T-helper 2 cell treated with Interferon-gamma antibody and Interleukin-4, amounts not matched to agents 5 μg/mL and 100 μg/mL, for 36 hours (primary cell): ENCODE results near the gene PTMS.
A peak's percentile ranks its signal among the peaks of the same experiment; 100 is the strongest.

Experiments
- DNase-seq: peaks from one replicate; pipeline ENCODE4 v3.0.0; 2021; ENCODE audit warnings: low spot score
- H3K27ac Mint-ChIP-seq: one replicate; pipeline ENCODE4 v1.8.0; 2021; ENCODE audit warnings: mild to moderate bottlenecking, mixed read lengths
- H3K27me3 Mint-ChIP-seq: one replicate; pipeline ENCODE4 v1.8.0; 2021; ENCODE audit warnings: low read depth, mixed read lengths
- H3K36me3 Mint-ChIP-seq: one replicate; pipeline ENCODE4 v1.8.0; 2021; ENCODE audit warnings: low read depth, mixed read lengths
- H3K4me1 Mint-ChIP-seq: one replicate; pipeline ENCODE4 v1.8.0; 2021; ENCODE audit warnings: low read depth, mixed read lengths
- H3K4me3 Mint-ChIP-seq: one replicate; pipeline ENCODE4 v1.8.0; 2022; ENCODE audit warnings: mild to moderate bottlenecking, moderate library complexity, mixed read lengths
- H3K9me3 Mint-ChIP-seq: one replicate; pipeline ENCODE4 v1.8.0; 2021; ENCODE audit warnings: mixed read lengths

The PTMS gene

GRCh38 chr12:6759741-6760140, 6.4 kb upstream of the PTMS start:
- Mint-ChIP-seq H3K27ac (no peak overlapping the region), H3K4me3 (no peak overlapping the region), H3K36me3 (no peaks in the 10 kb centered on the region), H3K4me1 (peaks cover 22% of the 10 kb centered on the region), H3K9me3 (no peaks in the 10 kb centered on the region), H3K27me3 (peaks cover 4% of the 10 kb centered on the region)
- DNase-seq: no peak

DNA sequence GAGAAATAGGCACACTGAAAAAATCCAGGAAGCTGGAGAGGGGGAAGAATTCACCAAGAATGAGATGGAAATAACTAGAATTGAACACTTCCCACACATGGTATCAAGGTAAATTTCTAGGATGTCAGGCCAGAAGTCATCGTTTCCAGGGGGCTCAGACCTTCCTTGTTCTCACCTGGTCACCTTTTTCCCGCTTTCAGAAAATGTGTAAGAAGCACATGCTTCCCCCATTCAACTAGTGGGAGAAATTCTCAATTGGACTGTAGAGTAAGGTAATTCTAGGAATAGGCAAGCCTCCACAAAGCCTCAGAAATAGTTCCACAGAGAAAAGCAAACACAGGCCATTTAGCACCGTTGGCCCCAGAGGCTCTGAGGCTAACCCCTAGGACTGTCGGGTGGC, 2.8 kb upstream of the PTMS start:
- Mint-ChIP-seq H3K4me1 (peaks cover 37% of the 10 kb centered on the region), H3K27ac (no peak overlapping the region), H3K9me3 (no peaks in the 10 kb centered on the region), H3K4me3 (no peak overlapping the region), H3K36me3 (no peaks in the 10 kb centered on the region), H3K27me3 (peaks cover 9% of the 10 kb centered on the region)
- DNase-seq: no peak

GRCh38 chr12:6764011-6764828, 1.9 kb upstream of the PTMS start:
- Mint-ChIP-seq H3K27ac (peak overlapping the region; percentile 42), H3K4me3 (peak overlapping the region; percentile 78), H3K4me1 (peaks cover 38% of the 10 kb centered on the region), H3K9me3 (no peaks in the 10 kb centered on the region), H3K36me3 (no peaks in the 10 kb centered on the region), H3K27me3 (peaks cover 9% of the 10 kb centered on the region)
- peak; percentile 69 for DNase-seq

DNA sequence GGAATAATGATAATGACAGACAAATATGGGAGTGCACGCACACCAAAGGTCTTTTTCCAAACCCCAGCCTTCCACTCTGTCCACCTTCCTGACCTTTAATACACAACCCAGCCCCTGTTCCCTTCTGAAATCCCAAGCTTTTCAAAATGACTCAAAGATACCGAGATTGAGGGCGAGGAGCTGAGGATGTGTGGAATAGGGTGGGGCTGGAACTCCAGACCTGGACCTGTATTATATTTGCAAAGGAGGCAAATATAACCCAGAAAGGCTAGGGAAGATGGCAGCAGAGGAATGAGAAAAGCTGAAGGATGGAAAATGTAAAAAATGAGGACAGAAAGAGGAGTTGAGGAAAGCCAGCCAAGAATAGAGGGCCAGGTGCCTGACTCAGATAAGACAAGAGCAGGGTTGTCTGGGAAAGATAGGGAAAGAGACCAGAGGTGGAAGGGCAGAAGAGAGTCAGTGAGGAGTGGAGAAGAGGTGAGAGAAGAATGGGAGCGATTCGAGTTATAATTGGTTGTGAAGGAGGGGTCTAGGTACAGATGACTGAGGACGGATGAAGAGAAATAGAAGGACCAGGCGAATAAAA, 1.0 kb upstream of the PTMS start:
- H3K4me1 Mint-ChIP-seq: peaks cover 44% of the 10 kb centered on the region
- no peaks in the 10 kb centered on the region for H3K9me3 Mint-ChIP-seq
- H3K27me3 Mint-ChIP-seq: peaks cover 9% of the 10 kb centered on the region
- H3K27ac Mint-ChIP-seq: peak overlapping the region; percentile 52
- peaks cover 1% of the 10 kb centered on the region for H3K36me3 Mint-ChIP-seq
- no peak for DNase-seq
- peak overlapping the region; percentile 75 for H3K4me3 Mint-ChIP-seq

- Mint-ChIP-seq H3K27me3 (peaks cover 9% of the 10 kb centered on the region), H3K9me3 (no peaks in the 10 kb centered on the region), H3K36me3 (peaks cover 1% of the 10 kb centered on the region), H3K4me3 (peak overlapping the region; percentile 88), H3K4me1 (peaks cover 52% of the 10 kb centered on the region), H3K27ac (peak overlapping the region; percentile 83)
- peak; percentile 76 for DNase-seq
Observed at GRCh38 chr12:6766651-6767349, 637 bp downstream of the PTMS start.

DNA sequence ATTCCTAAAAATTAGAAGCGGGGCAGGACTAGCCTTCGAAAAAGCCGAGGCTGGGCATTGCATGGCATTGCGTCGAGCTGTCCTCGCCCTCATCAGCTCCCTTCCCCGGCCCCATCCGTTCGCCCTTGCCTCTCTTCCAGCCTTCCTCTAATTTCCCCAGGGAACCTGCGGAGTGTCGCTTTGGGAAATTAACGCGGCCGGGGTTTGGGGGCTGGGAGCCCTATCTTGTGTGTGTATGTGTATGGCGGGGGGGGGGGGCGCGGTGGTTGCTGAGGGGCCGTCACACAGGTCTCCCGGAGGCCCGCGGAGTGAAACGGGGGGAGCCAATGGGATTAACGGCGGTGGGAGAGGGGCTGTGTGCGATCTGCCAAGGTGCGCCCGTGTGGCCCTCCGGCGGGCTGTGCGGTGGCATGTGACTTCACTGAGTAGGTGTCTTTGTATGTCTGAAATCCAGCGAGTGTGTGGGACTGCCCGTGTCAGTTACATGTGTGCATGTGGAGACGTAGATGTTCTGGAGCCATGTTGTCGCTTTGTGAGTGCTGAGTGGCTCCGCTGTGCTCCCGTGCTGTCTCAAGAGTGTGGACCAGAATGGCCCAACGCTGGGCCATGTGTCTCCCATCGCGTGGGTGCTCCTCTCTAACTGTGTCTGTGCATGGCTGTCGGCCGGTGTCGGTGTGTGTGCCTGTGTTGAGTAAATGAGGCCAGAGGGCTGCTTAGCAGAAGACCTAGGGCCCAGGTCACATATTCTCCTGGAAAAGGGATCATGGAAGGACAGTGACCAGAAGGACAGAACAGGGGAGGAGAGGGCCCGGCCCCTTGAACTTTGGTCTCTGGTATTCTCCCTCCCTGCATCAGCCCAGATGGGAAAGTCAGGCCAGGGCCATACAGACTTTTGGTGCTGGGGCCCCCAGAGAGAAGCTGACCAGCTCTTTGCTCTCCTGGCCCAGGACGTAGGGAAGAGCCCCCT, 1.5 kb downstream of the PTMS start:
- Mint-ChIP-seq H3K9me3 (no peaks in the 10 kb centered on the region), H3K27me3 (peaks cover 9% of the 10 kb centered on the region), H3K4me1 (peaks cover 56% of the 10 kb centered on the region), H3K27ac (peak overlapping the region; percentile 83), H3K36me3 (peaks cover 1% of the 10 kb centered on the region), H3K4me3 (peak overlapping the region; percentile 88)
- DNase-seq: no peak

- H3K27me3 Mint-ChIP-seq: peaks cover 9% of the 10 kb centered on the region
- no peaks in the 10 kb centered on the region for H3K9me3 Mint-ChIP-seq
- no peak for DNase-seq
- H3K36me3 Mint-ChIP-seq: peaks cover 1% of the 10 kb centered on the region
- H3K4me1 Mint-ChIP-seq: peaks cover 59% of the 10 kb centered on the region
- H3K27ac Mint-ChIP-seq: peak overlapping the region; percentile 26
- H3K4me3 Mint-ChIP-seq: peak overlapping the region; percentile 88
Observed at GRCh38 chr12:6768437-6768914, 2.3 kb downstream of the PTMS start.

- peak overlapping the region; percentile 39 for H3K4me3 Mint-ChIP-seq
- peaks cover 1% of the 10 kb centered on the region for H3K36me3 Mint-ChIP-seq
- DNase-seq: no peak
- peaks cover 58% of the 10 kb centered on the region for H3K4me1 Mint-ChIP-seq
- H3K27ac Mint-ChIP-seq: peak overlapping the region; percentile 26
- no peaks in the 10 kb centered on the region for H3K9me3 Mint-ChIP-seq
- H3K27me3 Mint-ChIP-seq: peaks cover 9% of the 10 kb centered on the region
Observed at GRCh38 chr12:6768990-6769389, 2.8 kb downstream of the PTMS start.

- no peak for DNase-seq
- no peak overlapping the region for H3K4me3 Mint-ChIP-seq
- no peaks in the 10 kb centered on the region for H3K9me3 Mint-ChIP-seq
- peaks cover 56% of the 10 kb centered on the region for H3K4me1 Mint-ChIP-seq
- H3K36me3 Mint-ChIP-seq: peaks cover 1% of the 10 kb centered on the region
- peaks cover 7% of the 10 kb centered on the region for H3K27me3 Mint-ChIP-seq
- no peak overlapping the region for H3K27ac Mint-ChIP-seq
Observed at GRCh38 chr12:6769666-6770065, 3.5 kb downstream of the PTMS start.

DNA sequence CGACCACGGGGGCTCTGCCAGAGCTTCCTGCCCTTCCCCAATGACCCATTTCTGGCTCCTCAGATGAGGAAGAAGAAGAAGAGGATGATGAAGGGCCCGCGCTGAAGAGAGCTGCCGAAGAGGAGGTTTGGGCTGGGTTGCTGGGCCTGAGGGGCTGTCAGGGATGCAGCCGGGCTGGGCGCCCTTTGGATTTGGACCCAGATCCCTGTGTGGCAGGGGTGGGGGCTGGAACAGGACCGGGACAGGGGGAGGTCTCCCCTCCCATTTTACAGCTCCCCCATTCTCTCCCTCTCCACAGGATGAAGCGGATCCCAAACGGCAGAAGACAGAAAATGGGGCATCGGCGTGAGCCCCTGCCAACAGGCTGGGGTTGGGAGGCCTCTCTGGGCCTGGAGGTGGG, 3.9 kb downstream of the PTMS start:
- no peak overlapping the region for H3K4me3 Mint-ChIP-seq
- DNase-seq: no peak
- peaks cover 5% of the 10 kb centered on the region for H3K27me3 Mint-ChIP-seq
- H3K9me3 Mint-ChIP-seq: no peaks in the 10 kb centered on the region
- no peak overlapping the region for H3K27ac Mint-ChIP-seq
- peaks cover 1% of the 10 kb centered on the region for H3K36me3 Mint-ChIP-seq
- peaks cover 58% of the 10 kb centered on the region for H3K4me1 Mint-ChIP-seq

DNA sequence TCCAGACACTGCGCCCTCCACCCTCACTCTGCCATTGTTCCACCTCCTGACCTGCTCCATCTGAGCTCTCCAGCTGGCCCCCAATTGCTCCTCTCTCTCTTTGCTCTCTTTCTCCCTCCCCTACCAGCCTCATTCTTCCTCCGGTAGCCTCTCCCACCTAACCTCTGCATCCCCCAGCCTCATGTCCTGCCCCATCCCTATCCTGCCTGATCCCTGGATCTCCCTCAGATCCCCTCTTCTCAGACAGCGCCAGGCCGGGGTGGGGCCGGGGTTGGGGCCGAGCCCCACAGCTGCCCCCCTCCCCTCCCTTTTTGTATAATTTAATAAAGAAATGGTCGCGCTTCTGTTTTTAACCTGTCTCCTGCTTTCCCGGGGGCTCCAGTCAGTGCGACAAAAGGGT, 4.4 kb downstream of the PTMS start:
- Mint-ChIP-seq H3K4me1 (peaks cover 58% of the 10 kb centered on the region), H3K27ac (peak overlapping the region; percentile 70), H3K27me3 (peaks cover under 1% of the 10 kb centered on the region), H3K9me3 (no peaks in the 10 kb centered on the region), H3K36me3 (peaks cover 2% of the 10 kb centered on the region), H3K4me3 (no peak overlapping the region)
- DNase-seq: no peak

DNA sequence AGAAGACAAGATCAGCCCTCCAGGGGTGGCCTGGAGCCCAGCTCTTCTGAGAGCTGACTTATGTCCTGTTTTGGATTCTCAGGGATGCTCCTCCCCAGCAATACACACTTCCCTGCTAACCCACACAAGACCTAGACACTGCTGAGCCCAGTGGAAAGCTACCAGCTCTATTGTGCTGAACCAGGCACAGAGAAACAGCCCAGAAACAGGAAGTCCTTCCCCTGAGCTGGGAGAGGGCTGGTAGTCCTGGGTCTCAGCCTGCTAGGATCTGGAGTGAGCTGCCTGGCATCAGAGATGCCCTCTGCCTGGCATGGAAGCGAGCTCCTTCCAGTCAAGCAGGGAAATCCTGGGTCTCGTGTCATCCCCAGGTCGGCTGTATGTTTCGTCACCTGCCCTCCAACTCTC, 4.9 kb downstream of the PTMS start:
- no peaks in the 10 kb centered on the region for H3K9me3 Mint-ChIP-seq
- H3K27me3 Mint-ChIP-seq: no peaks in the 10 kb centered on the region
- DNase-seq: no peak
- H3K4me1 Mint-ChIP-seq: peaks cover 56% of the 10 kb centered on the region
- H3K36me3 Mint-ChIP-seq: peaks cover 2% of the 10 kb centered on the region
- peak overlapping the region; percentile 27 for H3K27ac Mint-ChIP-seq
- H3K4me3 Mint-ChIP-seq: no peak overlapping the region
